Activated T-cell treated with anti-CD3 and anti-CD28 coated beads for 48 hours (primary cell): ENCODE measurements around the gene CPSF6.
"Not testable (repeated sequence)": the region's sequence is repeated elsewhere in the genome, so short reads cannot be mapped to it uniquely, and the experiment has no call there.

Experiments
- DNase-seq: peaks from one replicate; pipeline ENCODE4 v3.0.0-alpha.2; 2020; ENCODE audit warnings: low read depth

Gene CPSF6

GRCh38 chr12:69262264-69262974, 23.1 kb downstream of the CPSF6 start:
- no peak for DNase-seq

- no peak for DNase-seq
Observed at GRCh38 chr12:69265205-69265604, 25.8 kb downstream of the CPSF6 start.

GRCh38 chr12:69265633-69266032, 26.3 kb downstream of the CPSF6 start:
- not testable (repeated sequence) for DNase-seq

DNA sequence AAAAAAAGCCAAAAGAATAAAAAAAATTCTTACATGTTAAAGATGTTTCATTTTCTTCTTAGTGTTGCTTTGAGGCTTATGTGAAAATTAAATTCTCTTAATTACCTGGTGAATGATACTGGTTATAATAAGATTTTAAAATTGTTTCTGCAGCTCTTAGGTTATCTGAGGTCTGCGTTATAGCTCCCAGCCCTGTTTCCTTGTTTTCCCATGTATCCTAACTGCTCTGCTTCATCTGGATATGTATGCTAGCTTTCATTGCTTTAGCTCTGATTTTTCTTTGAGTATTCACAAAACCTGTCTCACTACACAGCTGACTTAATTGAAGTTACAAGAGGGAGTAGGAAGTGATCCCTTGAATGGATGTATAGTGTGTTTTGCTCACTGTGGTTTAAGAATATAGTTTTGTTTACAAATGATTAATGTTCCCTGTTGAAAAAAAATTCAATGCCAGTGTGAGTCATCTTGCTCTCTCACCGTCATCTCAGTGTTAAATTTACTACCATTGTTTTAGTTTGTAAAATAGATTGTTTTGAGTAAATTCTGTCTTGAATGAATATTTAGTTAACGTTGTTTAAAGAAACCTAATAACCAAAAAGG, 26.8 kb downstream of the CPSF6 start:
- no peak for DNase-seq

GRCh38 chr12:69269736-69270135, 30.4 kb downstream of the CPSF6 start:
- no peak for DNase-seq

- DNase-seq: no peak
Observed at GRCh38 chr12:69272511-69272910, 33.1 kb downstream of the CPSF6 start.

DNA sequence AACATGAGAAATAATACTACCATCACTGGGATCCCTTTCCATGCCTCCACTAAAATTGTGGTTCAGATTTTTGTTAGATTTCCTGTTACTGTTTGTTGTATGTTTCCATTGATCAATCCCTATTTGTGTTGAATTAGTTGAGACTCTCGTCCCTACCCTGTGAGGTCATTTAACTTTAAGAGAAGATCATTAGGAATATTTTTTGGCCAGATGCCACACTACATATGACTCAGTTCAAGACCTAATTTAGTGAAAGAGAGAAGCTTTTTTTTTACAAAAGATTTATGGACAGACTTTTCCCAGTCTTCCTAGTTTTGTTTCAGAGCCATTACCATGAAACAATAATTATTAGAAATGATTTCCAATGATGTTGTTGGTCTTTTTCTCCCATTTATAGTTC, 35.5 kb downstream of the CPSF6 start:
- no peak for DNase-seq

DNA sequence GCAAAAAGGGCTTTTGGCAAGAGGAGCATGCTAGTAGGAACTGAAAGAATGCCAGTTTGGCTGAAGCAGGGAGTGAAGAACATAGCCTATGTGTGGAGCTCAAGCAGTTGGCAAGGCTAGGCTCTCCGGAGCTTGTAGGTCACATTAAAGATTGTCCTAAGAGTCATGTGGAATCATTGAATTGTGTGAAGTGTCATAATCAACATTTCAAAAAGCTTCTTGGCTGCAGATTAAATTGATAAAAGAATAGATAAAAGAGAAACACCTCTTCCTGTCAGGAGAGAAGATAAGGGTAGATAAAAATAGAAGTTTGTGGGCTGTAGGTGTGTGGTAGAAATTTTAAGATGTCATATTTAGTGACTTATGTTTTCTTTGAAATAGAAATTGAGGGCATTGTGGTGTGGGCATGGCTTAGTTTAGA, 36.1 kb downstream of the CPSF6 start:
- DNase-seq: no peak

DNA sequence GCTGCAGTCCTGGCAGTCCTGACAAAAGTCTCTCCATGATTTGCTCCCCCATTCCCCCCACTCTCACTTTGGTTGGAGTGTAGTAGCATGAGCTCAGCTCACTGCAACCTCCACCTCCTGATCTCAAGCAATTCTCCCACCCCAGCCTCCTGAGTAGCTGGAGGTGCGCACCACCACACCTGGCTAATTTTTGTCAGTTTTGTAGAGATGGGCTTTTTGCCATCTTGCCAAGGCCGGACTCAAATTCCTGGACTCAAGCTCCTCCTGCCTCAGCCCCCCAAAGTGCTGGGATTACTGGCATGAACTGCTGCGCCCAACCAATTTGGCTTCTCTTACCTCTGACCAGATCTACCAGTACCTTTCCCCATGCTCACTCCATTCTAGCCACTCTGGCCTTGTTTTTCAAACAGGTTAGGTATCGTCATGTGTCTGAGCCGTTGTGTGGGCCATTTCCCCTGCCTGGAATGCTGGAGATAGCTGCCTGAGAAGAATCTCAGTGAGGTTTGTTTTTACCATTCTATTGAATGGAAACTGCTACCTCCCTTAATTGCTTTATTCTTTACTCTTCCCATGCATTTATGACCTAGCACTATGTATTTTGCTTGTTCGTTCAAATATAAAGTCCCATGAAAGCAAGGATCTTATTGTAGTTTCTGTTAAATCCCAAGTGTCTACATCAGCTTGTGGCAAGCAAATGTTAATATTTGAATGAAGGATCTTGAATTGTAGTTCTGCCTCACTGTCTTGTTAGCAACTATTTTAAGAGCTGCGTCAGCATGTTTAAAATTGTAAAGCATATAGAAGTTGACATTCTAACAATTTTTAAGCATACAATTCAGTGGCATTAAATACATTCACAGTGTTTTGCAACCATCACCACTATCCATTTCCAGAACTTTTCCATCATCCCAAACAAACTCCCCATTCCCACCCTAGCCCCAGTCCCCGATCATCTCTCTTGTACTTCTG, 39.7 kb downstream of the CPSF6 start:
- no peak for DNase-seq

DNA sequence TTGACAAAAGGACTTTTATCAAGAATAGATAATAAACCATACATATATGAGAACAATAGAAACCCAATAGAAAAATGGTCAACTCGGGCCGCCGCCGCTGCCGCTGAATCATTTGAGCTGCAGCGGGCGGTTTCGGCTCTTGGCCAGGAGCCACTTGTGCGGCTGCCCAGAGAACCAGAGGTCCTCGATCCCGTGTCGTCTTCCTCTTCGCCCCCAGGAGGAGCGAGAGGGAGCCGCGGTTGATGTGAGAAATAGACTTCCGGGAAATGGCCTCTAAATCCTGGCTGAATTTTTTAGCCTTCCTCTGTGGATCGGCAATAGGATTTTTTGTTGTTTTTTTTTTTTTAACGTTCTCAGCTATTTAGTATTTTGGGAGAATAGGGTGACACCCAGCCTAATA, 44.8 kb downstream of the CPSF6 start:
- DNase-seq: peak; percentile 15

DNA sequence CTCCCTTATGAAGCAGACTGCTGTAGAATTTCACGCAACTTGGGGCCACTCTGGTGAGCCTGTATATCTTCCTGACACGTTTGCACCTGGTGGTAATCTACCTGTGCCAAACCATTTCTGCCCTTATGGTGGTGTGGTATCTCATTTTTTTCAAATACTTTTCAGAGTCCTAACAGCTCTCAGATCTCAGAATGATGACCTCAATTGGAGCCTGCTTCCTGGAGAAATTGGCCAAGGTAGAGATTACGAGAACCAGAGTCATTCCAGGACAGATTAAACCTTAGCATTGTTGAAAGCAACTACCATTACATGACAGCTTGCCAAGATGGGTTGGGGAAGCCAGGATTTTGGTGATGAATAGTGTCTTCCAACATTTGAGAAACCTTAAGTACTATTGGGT, 48.2 kb downstream of the CPSF6 start:
- no peak for DNase-seq

DNA sequence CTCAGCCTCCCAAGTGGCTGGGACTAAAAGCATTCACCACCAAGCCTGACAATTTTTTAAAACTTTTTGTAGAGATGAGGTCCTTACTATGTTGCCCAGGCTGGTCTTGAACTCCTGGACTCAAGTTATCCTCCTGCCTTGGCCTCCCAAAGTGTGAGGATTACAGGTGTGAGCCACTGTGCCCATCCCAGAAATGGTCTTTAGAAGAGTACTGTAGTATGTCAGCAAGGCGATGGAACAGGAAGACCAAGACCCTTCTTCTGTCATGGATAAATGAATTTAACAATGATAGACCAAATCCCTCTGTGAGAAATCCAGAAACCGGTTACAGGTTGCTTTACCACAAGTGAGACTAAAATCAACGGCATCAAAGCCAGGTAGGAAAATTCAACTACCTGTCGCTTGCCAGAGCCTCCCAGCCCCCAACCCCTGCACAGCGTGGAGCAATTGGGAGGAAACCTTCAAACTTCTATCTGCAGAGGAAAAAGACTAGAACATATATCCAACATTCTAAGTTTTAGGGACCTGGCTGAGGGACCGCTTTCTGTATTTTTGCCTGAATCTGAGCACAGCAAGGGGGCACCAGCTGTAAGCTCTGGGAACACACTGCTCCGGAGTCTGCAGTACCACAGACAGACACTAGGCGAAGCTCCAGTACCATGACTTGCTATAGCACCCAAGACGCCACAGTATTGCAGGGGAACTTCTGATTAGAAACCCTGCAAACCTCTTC, 51.3 kb downstream of the CPSF6 start:
- DNase-seq: peak; percentile 71

DNA sequence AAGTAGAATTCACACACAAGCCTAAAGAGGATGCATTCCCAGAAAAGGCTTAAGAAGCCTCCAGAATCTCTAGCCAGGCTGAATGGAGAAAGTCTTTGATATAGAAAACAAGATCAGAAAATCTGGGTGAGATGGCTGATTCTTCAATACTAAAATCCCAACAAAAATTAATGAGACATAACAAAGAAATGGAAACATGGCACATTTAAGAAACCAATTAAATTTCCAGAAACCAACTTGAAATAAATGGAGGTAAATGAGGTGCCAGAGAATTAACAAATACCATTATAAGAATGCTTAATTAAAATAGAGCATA, 51.9 kb downstream of the CPSF6 start:
- no peak for DNase-seq

DNA sequence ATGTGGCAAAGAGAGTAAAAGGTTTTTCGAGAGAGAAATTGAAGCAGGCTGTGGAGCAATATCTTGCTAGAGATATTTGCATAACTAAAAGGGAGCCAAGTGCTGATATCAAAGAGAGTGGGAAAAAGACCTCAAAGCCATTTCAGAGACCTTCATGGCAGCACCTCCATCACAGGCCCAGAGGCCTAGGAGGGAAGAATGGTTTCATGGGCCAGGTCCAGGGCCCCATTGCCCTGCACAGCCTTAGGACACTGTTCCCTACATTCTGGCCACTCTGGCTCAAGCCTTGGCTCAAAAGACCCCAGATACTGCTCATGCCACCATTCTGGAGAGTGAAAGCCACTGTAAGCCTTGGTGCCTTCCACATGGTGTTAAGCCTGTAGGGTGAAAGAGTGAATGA, 58.8 kb downstream of the CPSF6 start:
- no peak for DNase-seq

DNA sequence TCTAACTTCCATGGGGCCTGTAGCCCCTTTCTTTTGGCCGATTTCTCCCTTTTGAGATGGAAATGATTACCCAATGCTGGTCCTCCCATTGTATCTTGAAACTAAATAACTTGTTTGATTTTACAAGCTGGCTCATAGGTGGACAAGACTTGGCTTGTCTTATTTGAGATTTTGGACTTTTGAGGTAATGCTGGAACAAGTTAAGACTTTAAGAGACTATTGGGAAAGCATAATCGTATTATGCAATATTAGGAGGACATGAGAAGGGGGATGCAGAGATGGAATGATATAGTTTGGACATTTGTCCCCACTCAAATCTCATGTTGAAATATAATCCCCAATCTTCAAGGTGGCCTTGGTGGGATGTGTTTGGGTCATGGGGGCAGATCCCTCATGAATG, 59.6 kb downstream of the CPSF6 start:
- DNase-seq: no peak

GRCh38 chr12:69304284-69304683, 64.9 kb downstream of the CPSF6 start:
- DNase-seq: no peak

DNA sequence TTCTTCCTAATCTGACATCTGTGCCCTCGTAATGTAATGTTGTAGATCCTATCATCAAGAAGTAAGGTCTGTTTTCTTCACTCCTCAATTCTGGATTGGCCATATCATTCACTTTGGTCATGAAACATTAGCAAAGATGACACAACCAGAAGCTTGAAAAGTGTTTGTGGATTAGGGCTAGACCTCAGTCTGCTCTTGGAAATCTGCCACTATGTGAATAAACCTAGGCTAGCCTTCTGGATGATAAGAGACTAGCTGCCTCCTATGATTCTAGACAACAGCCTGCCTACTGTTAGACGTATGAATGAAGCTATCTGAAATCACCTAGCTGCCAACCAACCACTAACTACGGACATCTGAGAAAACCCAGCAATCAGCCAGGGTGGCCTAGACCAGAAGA, 70.1 kb downstream of the CPSF6 start:
- DNase-seq: no peak

DNA sequence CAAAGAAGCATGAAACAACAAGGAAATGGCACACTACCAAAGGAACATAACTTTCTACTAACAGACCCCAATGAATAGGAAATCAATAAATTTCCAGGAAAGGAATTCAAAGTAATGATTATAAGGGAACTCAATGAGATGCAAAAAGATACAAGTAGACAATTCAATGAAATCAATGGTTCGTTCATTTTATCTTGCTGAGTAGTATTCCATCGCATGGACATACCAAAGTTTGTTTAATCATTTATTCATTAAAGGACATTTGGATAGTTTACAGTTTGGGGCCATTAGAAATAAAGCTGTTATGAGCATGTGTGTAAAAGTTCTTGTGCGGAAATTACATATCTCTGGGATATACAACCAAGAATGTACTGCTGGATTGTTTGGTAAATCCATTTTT, 73.8 kb downstream of the CPSF6 start:
- DNase-seq: no peak

GRCh38 chr12:69316784-69317183, 77.4 kb downstream of the CPSF6 start:
- DNase-seq: not testable (repeated sequence)

DNA sequence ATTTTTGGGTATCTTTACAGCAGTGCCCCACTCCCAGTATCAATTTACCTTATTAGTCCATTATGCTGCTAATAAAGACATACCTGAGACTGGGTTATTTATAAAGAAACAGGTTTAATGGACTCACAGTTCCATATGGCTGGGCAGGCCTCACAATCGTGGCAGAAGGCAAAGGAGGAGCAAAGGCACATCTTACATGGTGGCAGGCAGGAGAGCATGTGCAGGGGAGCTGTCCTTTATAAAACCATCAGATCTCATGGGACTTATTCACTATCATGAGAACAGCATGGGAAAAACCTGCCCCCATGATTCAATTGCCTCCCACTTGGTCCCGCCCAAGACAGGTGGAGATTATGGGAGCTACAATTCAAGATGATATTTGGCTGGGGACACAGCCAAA, 77.9 kb downstream of the CPSF6 start:
- not testable (repeated sequence) for DNase-seq

DNA sequence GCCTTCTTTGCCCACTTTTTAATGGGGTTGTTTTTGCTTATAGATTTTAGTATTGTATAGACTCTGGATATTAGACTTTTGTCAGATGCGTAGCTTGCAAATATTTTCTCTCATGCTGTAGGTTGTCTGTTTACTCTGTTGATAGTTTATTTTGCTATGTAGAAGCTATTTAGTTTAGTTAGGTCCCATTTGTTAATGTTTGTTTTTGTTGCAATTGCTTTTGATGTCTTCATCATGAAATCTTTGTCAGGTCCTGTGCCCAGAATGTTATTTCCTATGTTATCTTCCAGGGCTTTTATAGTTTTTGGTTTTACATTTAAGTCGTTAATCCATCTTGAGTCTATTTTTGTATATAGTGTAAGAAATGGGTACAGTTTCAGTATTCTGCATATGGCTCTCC, 78.9 kb downstream of the CPSF6 start:
- no peak for DNase-seq

DNA sequence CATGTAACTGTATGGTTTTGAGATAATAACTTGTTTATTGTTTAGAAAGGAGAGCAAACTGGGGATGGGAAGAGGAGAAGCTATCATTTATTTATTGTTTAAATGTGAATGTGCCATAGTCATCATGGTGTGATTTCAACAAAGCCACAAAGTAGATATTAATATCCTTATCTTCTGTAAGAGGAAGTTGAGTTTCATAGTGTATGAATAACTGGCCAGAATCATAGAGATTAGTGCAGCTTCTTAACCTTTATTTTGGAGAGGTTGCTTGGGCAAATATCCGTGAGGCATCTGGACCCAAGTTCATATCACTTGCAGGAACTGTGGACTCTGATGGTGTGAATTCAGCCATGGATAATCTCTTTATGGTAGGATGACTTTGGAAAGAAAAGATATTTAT, 82.0 kb downstream of the CPSF6 start:
- DNase-seq: no peak
